Hematopoietic multipotent progenitor cell treated with erythropoietin and hydrocortisone succinate and interleukin-3 and kit ligand, for 6 days (in vitro differentiated cells): ENCODE results near the gene TFDP1.
"Not testable (repeated sequence)": the region's sequence is repeated elsewhere in the genome, so short reads cannot be mapped to it uniquely, and the experiment has no call there.

Experiments
- DNase-seq: peaks from one replicate; pipeline ENCODE4 v3.0.0-alpha.2; 2015

Gene TFDP1

DNA sequence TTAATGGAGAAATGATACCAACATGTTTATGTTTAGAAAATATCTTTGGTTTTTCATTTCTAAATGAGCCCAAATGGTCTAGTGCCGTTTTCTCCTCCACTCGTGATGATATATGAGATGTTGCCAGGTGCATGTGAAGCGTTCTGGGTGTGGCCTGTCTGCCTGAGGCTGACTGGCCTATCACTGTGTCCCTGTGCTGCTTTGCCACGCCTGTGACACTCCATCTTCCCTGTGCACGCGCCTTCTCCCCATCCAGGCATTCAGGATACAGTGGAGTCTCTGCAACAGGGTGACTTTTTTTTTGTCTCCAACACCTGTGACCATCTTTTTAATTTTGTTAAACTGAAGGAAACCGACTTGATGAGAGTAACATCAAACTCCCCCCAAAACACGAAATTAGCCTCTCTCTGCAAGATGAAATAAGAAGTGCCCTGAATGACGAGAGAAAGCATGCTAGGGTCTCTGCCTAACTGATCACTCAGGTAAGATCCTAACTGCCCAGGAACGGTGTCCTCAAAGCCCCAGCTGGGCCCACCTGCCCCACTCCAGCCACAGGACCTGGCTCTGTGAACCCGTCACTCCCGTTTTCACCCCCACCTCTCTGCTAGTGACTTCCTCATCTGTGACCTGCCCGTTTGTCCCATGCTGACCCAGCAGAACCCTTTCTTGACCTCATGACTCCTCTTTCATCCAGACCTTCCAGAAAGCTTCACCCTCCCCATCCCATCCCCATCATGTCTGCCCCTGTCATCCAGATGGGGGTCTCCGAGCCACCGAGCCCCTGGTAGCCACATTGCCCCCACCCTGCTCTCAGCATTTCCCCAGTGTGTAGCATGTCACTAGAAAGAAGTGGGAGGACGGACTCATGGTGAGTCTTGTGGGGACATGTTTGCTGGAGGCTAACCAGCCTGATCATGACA is 33.2 kb upstream of the TFDP1 start:
- DNase-seq, result no peak

GRCh38 chr13:113552079-113552478 is 32.5 kb upstream of the TFDP1 start:
- DNase-seq, result no peak

GRCh38 chr13:113552786-113553434 is 31.6 kb upstream of the TFDP1 start:
- DNase-seq, result peak; percentile 26

DNA sequence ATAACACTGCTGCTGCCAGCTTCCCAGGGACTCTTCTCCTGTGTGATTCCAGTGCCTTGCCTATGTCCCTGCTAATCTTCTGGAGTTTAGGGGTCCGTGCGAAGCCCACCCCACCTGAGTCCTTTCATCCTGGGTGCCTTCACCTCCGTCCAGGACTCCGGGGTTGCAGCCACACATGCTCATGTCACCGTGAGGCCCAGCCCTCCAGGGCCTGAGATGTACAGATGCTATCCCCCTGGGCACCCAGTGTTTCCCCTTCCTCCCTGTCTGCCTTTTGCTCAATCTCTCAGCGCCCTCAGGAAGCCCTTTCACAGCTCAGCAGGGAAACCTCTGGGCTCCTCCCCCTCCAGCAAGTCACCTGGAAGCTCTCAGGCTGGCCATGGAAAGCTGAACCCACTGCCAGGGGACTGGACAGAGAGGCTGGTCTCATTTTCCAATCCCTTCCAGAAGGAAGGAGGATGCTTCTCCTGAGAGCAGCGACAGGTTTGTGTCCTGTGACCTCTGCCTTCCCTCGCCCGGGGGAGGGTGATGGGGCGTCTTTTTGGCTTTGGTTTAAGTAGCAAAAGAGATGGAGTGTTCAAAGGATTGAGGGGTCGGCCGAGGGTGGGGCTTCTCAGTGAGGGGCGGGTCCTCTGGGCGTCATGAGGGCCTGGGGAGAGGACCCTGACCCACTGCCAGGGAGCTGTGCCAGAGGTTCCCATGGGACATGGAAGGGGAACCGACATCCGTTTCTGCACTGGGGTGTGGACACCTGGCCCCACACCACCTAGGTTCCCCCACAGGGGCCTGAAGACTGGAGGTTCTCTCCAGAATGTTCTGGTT is 30.8 kb upstream of the TFDP1 start:
- no peak for DNase-seq

GRCh38 chr13:113554333-113554700 is 30.2 kb upstream of the TFDP1 start:
- no peak for DNase-seq

GRCh38 chr13:113555141-113555540 is 29.4 kb upstream of the TFDP1 start:
- no peak for DNase-seq

DNA sequence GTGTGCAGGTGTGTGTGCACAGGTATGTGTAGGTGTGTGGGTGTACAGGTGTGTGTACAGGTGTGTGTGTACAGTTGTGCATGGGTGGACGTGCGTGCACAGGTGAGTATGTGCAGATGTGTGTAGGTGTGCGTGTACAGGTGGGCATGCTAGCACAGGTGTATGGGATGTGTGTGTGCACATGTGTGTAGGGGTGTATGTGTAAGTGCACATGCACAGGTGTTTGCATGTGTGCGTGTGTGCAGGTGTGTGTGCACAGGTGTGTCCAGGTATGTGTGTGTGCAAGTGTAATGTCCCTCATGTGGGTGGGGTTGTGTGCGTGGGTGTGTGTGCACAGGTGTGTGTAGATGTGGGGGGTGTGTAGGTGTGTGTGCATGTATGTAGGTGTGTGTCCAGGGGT is 27.5 kb upstream of the TFDP1 start:
- no peak for DNase-seq

DNA sequence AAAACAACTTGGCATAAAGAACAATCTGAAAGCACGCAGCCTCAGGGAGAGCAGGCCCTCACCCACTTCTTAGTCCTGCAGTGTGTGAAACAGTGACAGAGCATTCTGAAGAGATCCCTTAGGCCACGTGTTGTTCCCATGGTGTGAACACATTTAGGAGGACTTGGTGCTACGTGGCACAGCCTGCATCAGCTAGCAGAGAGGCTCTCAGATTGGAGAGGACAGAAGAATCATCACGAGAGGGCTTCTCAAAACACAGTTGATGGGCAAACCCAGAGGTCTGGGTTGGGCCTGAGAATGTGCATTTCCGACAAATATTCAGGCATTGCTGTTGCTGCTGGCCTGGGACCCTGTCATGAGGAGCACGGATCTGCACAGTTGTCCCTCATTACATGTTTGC is 26.1 kb upstream of the TFDP1 start:
- no peak for DNase-seq

DNA sequence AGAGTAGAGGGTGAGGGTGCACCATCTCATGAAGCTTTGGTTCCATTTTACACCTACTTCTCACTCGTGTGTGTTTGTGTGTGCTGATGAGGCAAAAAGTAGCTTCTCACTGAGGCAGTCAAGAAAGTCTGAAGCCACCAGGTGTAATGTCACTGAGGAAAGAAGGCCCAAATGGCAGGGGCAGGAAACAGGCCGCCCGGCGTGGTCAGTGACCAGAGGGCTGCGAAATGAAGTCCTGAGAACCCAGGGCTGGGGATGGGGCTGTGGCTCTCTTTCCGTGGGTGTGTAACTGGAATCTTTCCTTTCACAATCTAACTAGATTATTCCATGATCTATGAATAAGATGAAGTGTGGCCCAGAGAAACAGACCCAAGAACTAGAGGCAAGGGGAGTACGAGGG is 25.5 kb upstream of the TFDP1 start:
- no peak for DNase-seq

GRCh38 chr13:113559901-113560644 is 24.5 kb upstream of the TFDP1 start:
- no peak for DNase-seq

DNA sequence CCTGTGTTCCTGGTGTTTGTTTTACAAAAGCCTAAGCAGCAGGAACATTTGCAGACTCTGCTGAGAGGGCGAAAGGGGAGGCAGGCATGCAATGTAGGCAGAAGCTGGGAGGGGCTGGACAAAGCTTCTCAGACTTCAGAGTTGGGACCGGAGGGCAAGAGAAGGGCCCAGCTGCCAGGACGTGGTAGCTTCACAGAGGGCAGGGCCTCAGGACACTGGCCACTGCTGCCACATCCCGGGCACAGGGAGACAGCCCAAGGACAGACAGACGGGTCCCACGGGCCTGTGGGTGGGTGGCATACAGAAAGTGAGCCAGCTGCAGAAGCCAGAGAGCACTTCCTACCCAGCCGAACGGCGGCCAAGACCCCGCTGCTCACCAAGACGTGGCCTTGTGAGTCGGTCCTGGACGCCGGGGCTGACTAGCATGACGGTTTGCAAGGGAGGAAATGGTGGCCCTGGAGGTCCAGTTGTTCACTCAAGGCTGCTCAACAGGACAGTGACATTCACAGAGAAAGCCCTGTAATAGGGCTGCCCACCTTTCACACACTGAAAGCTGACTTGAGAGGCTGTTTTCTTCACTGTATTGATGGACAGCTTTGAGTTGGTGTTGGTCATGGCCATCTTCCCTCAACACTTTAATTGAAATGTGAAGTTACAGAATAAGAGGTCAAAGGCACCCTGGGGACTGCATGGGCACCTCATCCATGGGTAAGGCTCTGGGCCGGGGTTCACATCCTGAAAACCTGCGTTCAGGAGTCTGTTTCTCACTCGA is 23.7 kb upstream of the TFDP1 start:
- DNase-seq, result no peak

GRCh38 chr13:113561417-113562084 is 23.0 kb upstream of the TFDP1 start:
- DNase-seq, result no peak

DNA sequence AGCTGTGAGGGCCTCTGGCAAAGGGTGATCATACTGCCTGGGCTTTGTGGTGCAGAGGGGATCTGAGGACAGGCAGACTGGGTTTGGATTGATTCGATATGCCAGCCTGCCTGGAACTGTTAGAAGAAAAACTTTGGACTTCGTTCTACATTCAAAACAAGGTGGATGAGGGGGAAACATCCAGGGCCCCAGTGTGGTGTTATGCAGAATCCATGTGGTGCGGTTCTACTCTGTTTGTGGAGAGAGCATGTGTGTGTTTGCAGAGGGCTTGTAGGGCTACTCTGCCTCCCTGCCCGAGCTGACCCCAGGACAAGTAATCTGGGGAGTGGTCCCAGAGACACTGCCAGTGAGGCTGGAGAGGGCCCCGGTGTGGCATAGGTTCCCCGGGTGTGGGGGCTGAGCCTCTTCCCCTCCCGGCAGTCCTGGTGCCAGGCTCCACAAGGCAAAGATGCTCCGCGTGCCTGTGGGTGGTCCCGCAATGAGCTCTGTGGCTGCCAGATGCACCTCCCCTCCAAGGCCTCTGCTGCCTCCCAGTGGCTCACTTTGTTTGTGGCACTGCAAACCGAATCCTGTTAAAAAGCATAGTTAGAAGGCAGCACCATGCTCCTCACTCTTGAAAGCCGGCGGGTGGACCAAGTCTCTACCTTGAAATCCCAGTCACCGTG is 22.3 kb upstream of the TFDP1 start:
- peak; percentile 85 for DNase-seq

GRCh38 chr13:113562844-113563243 is 21.7 kb upstream of the TFDP1 start:
- DNase-seq, result no peak

DNA sequence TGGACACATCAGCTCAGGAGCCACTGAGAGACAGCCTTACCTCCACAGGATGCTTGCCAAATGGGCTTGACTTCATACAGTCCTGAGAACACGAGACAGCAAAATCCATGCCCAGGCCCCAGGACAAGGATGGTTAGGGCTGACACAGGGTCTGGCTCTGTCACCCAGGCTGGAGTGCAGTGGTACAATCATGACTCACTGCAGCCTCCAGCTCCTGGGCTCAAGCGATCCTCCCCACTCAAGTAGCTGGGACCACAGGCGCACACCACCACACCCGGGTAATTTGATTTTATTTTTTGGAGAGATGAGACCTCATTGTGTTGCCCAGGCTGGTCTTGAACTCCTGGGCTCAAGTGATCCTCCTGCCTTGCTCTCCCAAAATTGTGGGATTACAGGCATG is 21.0 kb upstream of the TFDP1 start:
- not testable (repeated sequence) for DNase-seq

GRCh38 chr13:113564331-113565023 is 20.1 kb upstream of the TFDP1 start:
- no peak for DNase-seq

DNA sequence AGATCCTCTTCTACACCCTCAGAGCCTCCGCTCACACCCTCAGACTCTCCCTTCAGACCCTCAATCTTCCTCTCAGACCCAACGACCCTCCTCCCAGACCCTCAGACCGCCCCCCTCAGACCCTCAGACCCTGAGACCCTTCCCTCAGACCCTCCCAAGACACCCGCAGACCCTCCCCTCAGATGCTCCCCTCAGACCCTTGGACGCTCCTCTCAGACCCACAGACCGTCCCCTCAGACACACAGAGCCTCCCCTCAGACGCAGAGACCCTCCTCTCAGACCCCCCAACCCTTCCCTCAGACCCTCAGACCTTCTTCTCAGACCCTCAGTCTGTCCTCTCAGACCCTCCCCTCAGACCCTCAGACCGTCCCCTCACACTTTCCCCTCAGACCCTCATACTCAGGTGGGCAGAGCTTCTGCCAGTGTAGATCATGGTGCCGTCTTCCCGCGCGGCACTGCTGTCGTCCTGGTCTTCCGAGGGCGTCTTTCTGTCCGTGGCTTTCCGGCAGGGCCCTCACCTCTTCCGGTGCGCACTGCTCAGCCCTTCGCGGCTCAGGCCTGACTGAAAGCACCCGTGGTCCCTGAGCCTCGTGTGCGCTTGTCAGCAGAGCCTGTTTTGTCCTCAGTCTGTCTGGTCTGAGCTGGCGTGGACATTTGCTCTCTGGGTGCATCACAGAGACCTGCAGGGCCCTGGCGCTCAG is 18.9 kb upstream of the TFDP1 start:
- DNase-seq, result no peak

- no peak for DNase-seq
Measured at GRCh38 chr13:113566227-113566561, 18.4 kb upstream of the TFDP1 start.

- DNase-seq, result no peak
Measured at GRCh38 chr13:113567681-113568080, 16.9 kb upstream of the TFDP1 start.

DNA sequence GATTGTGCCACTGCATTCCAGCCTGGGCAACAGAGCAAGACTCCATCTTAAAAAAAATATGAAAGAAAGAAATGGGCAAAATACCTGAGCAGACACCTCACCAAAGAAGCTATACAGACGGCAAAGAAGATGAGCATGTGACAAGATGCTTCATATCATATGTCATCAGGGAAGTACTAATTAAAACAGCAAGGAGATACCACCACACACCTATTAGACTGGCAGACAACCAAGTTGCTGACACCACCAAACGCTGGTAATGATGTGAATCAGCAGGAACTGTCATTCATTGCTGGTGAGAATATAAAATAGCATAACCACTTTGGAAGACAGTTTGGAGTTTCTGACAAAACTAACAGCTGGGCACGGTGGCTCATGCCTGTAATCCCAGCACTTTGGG is 11.5 kb upstream of the TFDP1 start:
- no peak for DNase-seq
